K562 (cell line): ENCODE data around the gene CGNL1. TPM values are rescaled to one million over a fixed set of nuclear protein-coding genes. Genes with fewer than 3 reads are reported as not detected.

Source experiments
- ATAC-seq: fragments of 200-7000 bp; cut with Tn5 transposase; 3 replicates; pipeline ENCODE4 v1.9.1; 2020; ENCODE audit warnings: moderate library complexity
- BruUV-seq: library from RNA; stranded (reverse); fragments of 400-500 nt; replicated peaks from 2 replicates; lab custom pipeline; 2021; lab: Mats Ljungman, UMichigan
- CTCF ChIA-PET: fragments of 300-600 bp; formaldehyde crosslinking; extraction: SDS; loops from one replicate; lab custom pipeline; 2021; ENCODE audit warnings: low intra/inter-chr PET ratio; lab: Yijun Ruan, JAX
- POLR2A ChIA-PET: fragments of 300-600, 350-650 bp; sonication (Branson Sonifier 250); formaldehyde crosslinking; extraction: SDS; loops from one replicate; lab custom pipeline; 2021; ENCODE audit warnings: antibody characterized with exemption, inconsistent platforms; lab: Yijun Ruan, JAX
- DNase-seq, 4 experiments: peaks; one replicate each; pipeline versions ENCODE4 v3.0.0 to v3.0.0-alpha.2; 2011 to 2018; ENCODE audit warnings: low spot score in 3 of 4, mixed read lengths in 3 of 4; ENCODE audit errors: extremely low read depth in 1 of 4
- FAIRE-seq: peaks from 2 replicates; lab custom pipeline; 2011; peaks lifted over from hg19 to GRCh38; lab: Jason Lieb, UNC
- H2AFZ ChIP-seq: 2 replicates; pipeline ENCODE4 v1.6.0; 2011; ENCODE audit warnings: low read depth, low read length, control low read depth, inconsistent platforms
- H3K27ac ChIP-seq: fragments of 200-600 bp; 3 replicates; pipeline ENCODE4 v1.8.0; 2011; ENCODE audit warnings: low read depth, mild to moderate bottlenecking, control low read depth, inconsistent platforms, low read length, moderate library complexity, mixed read lengths; ENCODE audit errors: extremely low read depth
- H3K27me3 ChIP-seq, 2 experiments: fragments of 300-600 bp in 1 of 2; 2 replicates in 1 of 2; 3 replicates in 1 of 2; pipeline versions ENCODE4 v1.6.0 to v1.8.0; 2011; ENCODE audit warnings: inconsistent platforms in 2 of 2, low read length in 2 of 2, mild to moderate bottlenecking in 1 of 2, mixed read lengths in 1 of 2, moderate library complexity in 1 of 2; ENCODE audit not compliant: control insufficient read depth in 2 of 2, insufficient read depth in 2 of 2
- H3K36me3 ChIP-seq: fragments of 300-600 bp; 3 replicates; pipeline ENCODE4 v1.8.0; 2011; ENCODE audit warnings: mild to moderate bottlenecking, low read length, inconsistent platforms; ENCODE audit not compliant: control insufficient read depth, insufficient read depth
- H3K4me1 ChIP-seq, 2 experiments: fragments of 200-600 bp in 1 of 2; replicated peaks in 1 of 2; 2 replicates in 1 of 2; 3 replicates in 1 of 2; pipeline versions ENCODE4 v1.5.1 to v1.8.0; 2011; ENCODE audit warnings: inconsistent platforms in 2 of 2, low read length in 2 of 2, mild to moderate bottlenecking in 1 of 2, mixed read lengths in 1 of 2, moderate library complexity in 1 of 2; ENCODE audit not compliant: control insufficient read depth in 2 of 2, insufficient read depth in 2 of 2
- H3K4me2 ChIP-seq: 2 replicates; pipeline ENCODE4 v1.6.1; 2011; ENCODE audit warnings: low read length, control low read depth, inconsistent platforms, mixed read lengths; ENCODE audit not compliant: insufficient read depth
- H3K4me3 ChIP-seq: fragments of 200-600 bp; sonication (generic), shearing (Covaris generic); 2 replicates; pipeline ENCODE4 v1.5.1; 2016; ENCODE audit warnings: control low read depth, inconsistent platforms
- H3K79me2 ChIP-seq: fragments of 200-600 bp; 3 replicates; pipeline ENCODE4 v1.8.0; 2011; ENCODE audit warnings: low read length, inconsistent platforms; ENCODE audit not compliant: control insufficient read depth, insufficient read depth
- H3K9ac ChIP-seq, 2 experiments: 2 replicates each; pipeline versions ENCODE4 v1.6.0 to v1.6.1; 2011; ENCODE audit warnings: low read depth in 2 of 2, low read length in 2 of 2, control low read depth in 1 of 2, inconsistent platforms in 1 of 2, mild to moderate bottlenecking in 1 of 2, mixed read lengths in 1 of 2; ENCODE audit not compliant: insufficient read depth in 1 of 2
- H3K9me1 ChIP-seq: one replicate; pipeline ENCODE4 v1.6.0; 2011; ENCODE audit warnings: inconsistent platforms, mild to moderate bottlenecking, low read length, moderate library complexity; ENCODE audit not compliant: control insufficient read depth, insufficient read depth
- H3K9me3 ChIP-seq: replicated peaks from 2 replicates; pipeline ENCODE4 v1.5.1; 2011; ENCODE audit warnings: low read depth, low read length, inconsistent platforms; ENCODE audit not compliant: control insufficient read depth, insufficient read depth
- H4K20me1 ChIP-seq: replicated peaks from 2 replicates; pipeline ENCODE4 v1.6.1; 2011; ENCODE audit warnings: low read length, inconsistent platforms, mixed read lengths; ENCODE audit not compliant: control insufficient read depth, insufficient read depth
- BCOR ChIP-seq: fragments of 450-650 bp; IDR thresholded peaks from 2 replicates; pipeline ENCODE4 v1.6.1; 2016
- MGA ChIP-seq: fragments of 450-650 bp; IDR thresholded peaks from 2 replicates; pipeline ENCODE4 v1.6.1; 2016; ENCODE audit warnings: mild to moderate bottlenecking, moderate library complexity
- NCOR1 ChIP-seq: fragments of 450-650 bp; IDR thresholded peaks from 2 replicates; pipeline ENCODE4 v1.6.1; 2016; ENCODE audit warnings: mild to moderate bottlenecking, moderate library complexity
- NFIC ChIP-seq: fragments of 450-650 bp; IDR thresholded peaks from 2 replicates; pipeline ENCODE4 v1.6.1; 2017; ENCODE audit warnings: mild to moderate bottlenecking, inconsistent platforms
- SMARCC2 ChIP-seq: fragments of 450-650 bp; IDR thresholded peaks from 2 replicates; pipeline ENCODE4 v1.6.1; 2017; ENCODE audit warnings: antibody characterized with exemption, moderate library complexity, mild to moderate bottlenecking, low read depth
- TRIM24 ChIP-seq, 2 experiments: fragments of 450-650 bp; IDR thresholded peaks; 2 replicates each; pipeline ENCODE4 v1.6.1; 2016
- XRCC5 ChIP-seq: fragments of 200-400 bp; formaldehyde crosslinking; IDR thresholded peaks from 2 replicates; pipeline ENCODE4 v1.6.1; 2017; ENCODE audit warnings: low read depth, mild to moderate bottlenecking, low read length
- ZKSCAN8 ChIP-seq: fragments of 200-800 bp; sonication (Bioruptor generic); IDR thresholded peaks from 2 replicates; pipeline ENCODE4 v1.6.1; 2016; ENCODE audit warnings: missing genetic modification characterization, missing compliant biosample characterization
- ZNF280B ChIP-seq: fragments of 250-450 bp; sonication (Bioruptor Pico); IDR thresholded peaks from 2 replicates; pipeline ENCODE4 v1.5.1; 2021; ENCODE audit warnings: mild to moderate bottlenecking
- ZNF444 ChIP-seq: fragments of 250-450 bp; sonication (Bioruptor Pico); IDR thresholded peaks from 2 replicates; pipeline ENCODE4 v1.4.0; 2020; ENCODE audit warnings: mild to moderate bottlenecking, moderate library complexity
- WGBS: fragments of 100-300 bp; shearing (Covaris generic); methylation state at CpG from one replicate; pipeline ENCODE4 v1.1.6; 2016; ENCODE audit warnings: low coverage, mixed read lengths; ENCODE audit not compliant: insufficient coverage; ENCODE audit errors: missing lambda C conversion rate; 5-methylcytosine and 5-hydroxymethylcytosine counted together
- in situ Hi-C: fragments of 300-500 bp; cut with MboI; formaldehyde crosslinking; loops from 4 replicates; pipeline ENCODE4 v1.15.0; 2018; ENCODE audit warnings: inconsistent platforms, mixed read lengths
- intact Hi-C: fragments of 100-400 bp; cut with micrococcal nuclease; formaldehyde crosslinking; loops from 2 replicates; pipeline ENCODE4 v1.14.2; 2022
- polyA plus RNA-seq, 8 experiments: library from polyadenylated mRNA; depleted of rRNA in 4 of 8; stranded (reverse) in 5 of 8; unstranded in 3 of 8; fragments of >200 nt; fragmentation: Nextera tagmentation in 2 of 8; fragmentation: Illumina TruSeq in 1 of 8; extraction: Ambion mirVana in 2 of 8; extraction: Trizol in 1 of 8; gene quantifications; 2 replicates each; pipeline versions ENCODE4 v1.2.1 to v1.2.3, GENCODE V29; 2011 to 2014; ENCODE audit warnings: inconsistent platforms in 1 of 8, missing spikeins in 1 of 8
- total RNA-seq, 7 experiments: library from RNA; depleted of rRNA in 6 of 7; stranded (reverse); fragments of >200 nt in 6 of 7; fragmentation: Illumina TruSeq in 2 of 7; extraction: Trizol in 2 of 7; gene quantifications; 2 replicates each; pipeline versions ENCODE4 v1.2.1 to v1.2.3, GENCODE V29; 2011 to 2021; ENCODE audit warnings: low replicate concordance in 1 of 7

CGNL1 gene
- total and polyA plus RNA-seq, 9 of the 15 experiments (the other 6 are each of a cell fraction or from before 2014, with no cell fraction given): 0.01 to 0.07 TPM; not detected in 7

- TF ChIP-seq ZNF280B (CRISPR knock-in tag) (no peak), XRCC5 (no peak)
Observed at GRCh38 chr15:57382215-57382614, 5.9 kb downstream of the CGNL1 start (continued).

GRCh38 chr15:57382969-57383368 is 6.7 kb downstream of the CGNL1 start:
- Histone ChIP-seq H4K20me1 (no peaks in the 10 kb centered on the region), H3K9ac (no peak overlapping the region), H3K4me3 (no peak overlapping the region), H3K36me3 (no peaks in the 10 kb centered on the region), H3K9me3 (no peaks in the 10 kb centered on the region), H3K4me2 (no peak overlapping the region), H2AFZ (no peak overlapping the region), H3K27me3 (peaks cover 39 to 48% of the 10 kb centered on the region in 2 experiments), H3K4me1 (no peaks in the 10 kb centered on the region), H3K27ac (no peak overlapping the region), H3K79me2 (no peaks in the 10 kb centered on the region), H3K9me1 (no peaks in the 10 kb centered on the region)
- ChIA-PET CTCF (no interaction called here), POLR2A (interaction anchor here (1.5 kb wide), 1 partner anchor 9 kb away, joined by 4 read pairs; no protein-coding TSS in a partner anchor)
- intact Hi-C loops: no loop called here
- BruUV-seq: no TSS peak
- peak; percentile 68 for ATAC-seq
- in situ Hi-C loops: no loop called here
- FAIRE-seq: no peak
- WGBS: 0% methylated on average over 1 of the region's 1 CpG
- DNase-seq: peak; percentile 26 to 38 (median 32)
- TF ChIP-seq SMARCC2 (peak; percentile 56; the same call in 1 of the 2 replicates), ZNF444 (CRISPR knock-in tag) (no peak), TRIM24 (IDR thresholded peaks at IDR 0.05) (peak; percentile 76 to 84), ZKSCAN8 (CRISPR knock-in tag) (no peak), MGA (no peak), NCOR1 (peak; percentile 86), BCOR (peak; percentile 82), NFIC (peak; percentile 77)
